Vagina (tissue), 2 donors: ENCODE data around the gene ADAMTS19.

Experiments
- POLR2AphosphoS5 ChIP-seq, 2 donors: sonication (generic); formaldehyde crosslinking; IDR thresholded peaks; one replicate each; pipeline ENCODE4 v1.9.0; 2017; ENCODE audit warnings: antibody characterized with exemption in 2 of 2, mild to moderate bottlenecking in 2 of 2, low read depth in 1 of 2; ENCODE audit not compliant: insufficient read depth in 1 of 2
- TF ChIP-seq, protein P1 (sequence below), 3 experiments: fragments of 450-650 bp in 2 of 3; fragments of 200-600 bp in 1 of 3; sonication (generic) in 1 of 3; IDR thresholded peaks; one replicate each; pipeline ENCODE4 v1.5.1; 2017 to 2019; ENCODE audit warnings: antibody characterized with exemption in 3 of 3, mild to moderate bottlenecking in 2 of 3, moderate library complexity in 2 of 3

DNA sequence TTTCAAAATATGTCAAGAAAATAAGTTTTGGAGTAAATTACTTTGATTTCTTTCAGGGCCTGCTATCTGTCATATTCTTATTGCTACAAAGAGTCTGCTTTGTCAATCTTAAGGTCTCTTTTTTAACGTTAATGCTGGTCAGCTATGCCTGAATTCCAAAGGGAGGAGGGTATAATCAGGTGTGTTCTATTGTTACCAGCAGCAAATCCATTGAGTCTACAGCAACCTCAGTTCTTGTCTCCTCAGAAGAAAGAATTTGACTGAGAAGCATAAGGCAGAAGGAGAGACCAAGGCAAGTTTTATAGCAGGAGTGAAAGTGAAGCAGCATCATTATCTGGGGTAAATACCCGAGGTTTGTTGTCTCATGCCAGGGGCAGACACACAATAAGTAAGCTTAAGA, 264.1 kb downstream of the ADAMTS19 start:
- TF ChIP-seq, protein P1, sequence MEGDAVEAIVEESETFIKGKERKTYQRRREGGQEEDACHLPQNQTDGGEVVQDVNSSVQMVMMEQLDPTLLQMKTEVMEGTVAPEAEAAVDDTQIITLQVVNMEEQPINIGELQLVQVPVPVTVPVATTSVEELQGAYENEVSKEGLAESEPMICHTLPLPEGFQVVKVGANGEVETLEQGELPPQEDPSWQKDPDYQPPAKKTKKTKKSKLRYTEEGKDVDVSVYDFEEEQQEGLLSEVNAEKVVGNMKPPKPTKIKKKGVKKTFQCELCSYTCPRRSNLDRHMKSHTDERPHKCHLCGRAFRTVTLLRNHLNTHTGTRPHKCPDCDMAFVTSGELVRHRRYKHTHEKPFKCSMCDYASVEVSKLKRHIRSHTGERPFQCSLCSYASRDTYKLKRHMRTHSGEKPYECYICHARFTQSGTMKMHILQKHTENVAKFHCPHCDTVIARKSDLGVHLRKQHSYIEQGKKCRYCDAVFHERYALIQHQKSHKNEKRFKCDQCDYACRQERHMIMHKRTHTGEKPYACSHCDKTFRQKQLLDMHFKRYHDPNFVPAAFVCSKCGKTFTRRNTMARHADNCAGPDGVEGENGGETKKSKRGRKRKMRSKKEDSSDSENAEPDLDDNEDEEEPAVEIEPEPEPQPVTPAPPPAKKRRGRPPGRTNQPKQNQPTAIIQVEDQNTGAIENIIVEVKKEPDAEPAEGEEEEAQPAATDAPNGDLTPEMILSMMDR (IDR thresholded peaks at IDR 0.05) = no peak
- TF ChIP-seq POLR2AphosphoS5 (IDR thresholded peaks at IDR 0.05; ENCODE audit: insufficient read depth in 1 of 2, low read depth in 1 of 2) = no peak
